ENCODE measurements around the gene MX2.

- no peak for TF ChIP-seq CTCF (IDR thresholded peaks at IDR 0.05; ENCODE audit: low read depth, low read length)
- TF ChIP-seq EZH2phosphoT487 (IDR thresholded peaks at IDR 0.05; ENCODE audit: low read depth): no peak
These were observed 73.9 kb downstream of the MX2 start for GRCh38 chr21:41435706-41436105.
